ENCODE results near the gene LAMTOR4.
A peak's percentile ranks its signal among the peaks of the same experiment; 100 is the strongest.

Gene LAMTOR4

DNA sequence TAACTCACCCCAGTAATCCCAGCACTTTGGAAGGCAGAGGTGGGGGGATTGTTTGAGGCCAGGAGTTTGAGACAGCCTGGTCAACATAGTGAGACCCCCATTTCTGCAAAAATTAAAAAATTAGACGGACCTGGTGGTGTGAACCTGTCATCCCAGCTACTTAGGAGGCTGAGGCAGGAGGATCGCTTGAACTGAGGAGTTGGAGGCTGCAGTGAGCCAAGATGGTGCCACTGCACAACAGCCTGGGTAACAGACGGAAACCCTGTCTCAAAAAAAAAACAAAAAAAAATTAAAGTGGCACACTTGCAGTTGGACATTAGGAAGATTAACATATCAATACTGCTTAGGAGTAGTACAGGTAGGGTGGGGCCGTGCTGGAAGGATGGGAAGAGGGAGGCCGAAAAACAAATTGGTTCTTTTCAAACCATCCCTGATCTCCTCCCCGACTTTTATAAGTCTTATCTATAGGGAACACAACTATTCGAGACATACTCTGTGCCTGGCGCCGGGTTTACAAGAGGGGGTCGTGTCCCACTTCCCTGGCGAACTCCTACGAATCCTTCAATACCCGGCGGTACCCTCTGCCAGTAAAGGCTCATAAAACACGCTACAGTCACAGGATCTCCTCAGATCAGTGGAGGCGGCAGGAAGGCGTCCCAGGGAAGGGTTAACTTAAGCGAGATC, 30.2 kb upstream of the LAMTOR4 start:
- no peak for DNase-seq (ENCODE audit: low read depth)
- TF ChIP-seq, protein P1, sequence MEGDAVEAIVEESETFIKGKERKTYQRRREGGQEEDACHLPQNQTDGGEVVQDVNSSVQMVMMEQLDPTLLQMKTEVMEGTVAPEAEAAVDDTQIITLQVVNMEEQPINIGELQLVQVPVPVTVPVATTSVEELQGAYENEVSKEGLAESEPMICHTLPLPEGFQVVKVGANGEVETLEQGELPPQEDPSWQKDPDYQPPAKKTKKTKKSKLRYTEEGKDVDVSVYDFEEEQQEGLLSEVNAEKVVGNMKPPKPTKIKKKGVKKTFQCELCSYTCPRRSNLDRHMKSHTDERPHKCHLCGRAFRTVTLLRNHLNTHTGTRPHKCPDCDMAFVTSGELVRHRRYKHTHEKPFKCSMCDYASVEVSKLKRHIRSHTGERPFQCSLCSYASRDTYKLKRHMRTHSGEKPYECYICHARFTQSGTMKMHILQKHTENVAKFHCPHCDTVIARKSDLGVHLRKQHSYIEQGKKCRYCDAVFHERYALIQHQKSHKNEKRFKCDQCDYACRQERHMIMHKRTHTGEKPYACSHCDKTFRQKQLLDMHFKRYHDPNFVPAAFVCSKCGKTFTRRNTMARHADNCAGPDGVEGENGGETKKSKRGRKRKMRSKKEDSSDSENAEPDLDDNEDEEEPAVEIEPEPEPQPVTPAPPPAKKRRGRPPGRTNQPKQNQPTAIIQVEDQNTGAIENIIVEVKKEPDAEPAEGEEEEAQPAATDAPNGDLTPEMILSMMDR (conservative IDR thresholded peaks at IDR 0.05; ENCODE audit: low read depth, low read length) = no peak
- H3K4me3 ChIP-seq (ENCODE audit: low read length) = peak overlapping the region; percentile 95

- H3K4me3 ChIP-seq (ENCODE audit: low read length) = peak within 1 kb of the TSS; percentile 95
- peak; percentile 81 for DNase-seq (ENCODE audit: low read depth)
- TF ChIP-seq, protein P1 (conservative IDR thresholded peaks at IDR 0.05; ENCODE audit: low read depth, low read length) = no peak
Observed at GRCh38 chr7:100119072-100119969, 29.4 kb upstream of the LAMTOR4 start, which contains the start of the genes CNPY4 and TAF6. Gene CNPY4 (plus strand): TSS chr7:100119634. CDS start chr7:100119745, 111 bp downstream. Gene TAF6 (minus strand): TSS chr7:100119358. CDS start chr7:100114209, 5,149 bp downstream.

GRCh38 chr7:100119970-100120732, 28.6 kb upstream of the LAMTOR4 start:
- peak overlapping the region; percentile 95 for H3K4me3 ChIP-seq (ENCODE audit: low read length)
- DNase-seq (ENCODE audit: low read depth) = no peak
- TF ChIP-seq, protein P1 (conservative IDR thresholded peaks at IDR 0.05; ENCODE audit: low read depth, low read length) = no peak

GRCh38 chr7:100120733-100121036, 28.0 kb upstream of the LAMTOR4 start:
- DNase-seq (ENCODE audit: low read depth) = no peak
- H3K4me3 ChIP-seq (ENCODE audit: low read length) = peak overlapping the region; percentile 95
- TF ChIP-seq, protein P1 (conservative IDR thresholded peaks at IDR 0.05; ENCODE audit: low read depth, low read length) = no peak

GRCh38 chr7:100122067-100122466, 26.7 kb upstream of the LAMTOR4 start:
- no peak overlapping the region for H3K4me3 ChIP-seq (ENCODE audit: low read length)
- TF ChIP-seq, protein P1 (conservative IDR thresholded peaks at IDR 0.05; ENCODE audit: low read depth, low read length) = no peak

DNA sequence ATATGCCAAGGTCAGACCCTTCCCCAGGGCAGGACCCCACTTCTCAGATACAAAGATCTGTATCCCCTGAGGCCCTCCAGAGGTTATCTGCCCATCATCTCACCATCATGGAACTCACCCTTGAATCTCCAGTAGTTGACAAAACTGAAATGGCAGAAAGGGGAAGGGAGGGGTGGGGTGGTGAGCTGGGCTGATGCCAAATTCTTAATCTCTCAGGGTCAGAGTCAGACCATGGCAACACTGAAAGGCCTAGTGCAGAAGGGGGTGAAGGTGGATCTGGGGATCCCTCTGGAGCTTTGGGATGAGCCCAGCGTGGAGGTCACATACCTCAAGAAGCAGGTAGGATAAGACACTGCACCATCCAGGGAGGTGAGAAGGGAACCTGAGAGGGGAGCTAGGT, 26.1 kb upstream of the LAMTOR4 start:
- H3K4me3 ChIP-seq (ENCODE audit: low read length) = no peak overlapping the region
- no peak for DNase-seq (ENCODE audit: low read depth)
- TF ChIP-seq, protein P1 (conservative IDR thresholded peaks at IDR 0.05; ENCODE audit: low read depth, low read length) = no peak

More at GRCh38 chr7:100122067-100122466, 26.7 kb upstream of the LAMTOR4 start:
- no peak for DNase-seq (ENCODE audit: low read depth)
